PC-3 (cell line): Measurements from ENCODE around the gene ARHGEF7. TPM values are rescaled to one million over a fixed set of nuclear protein-coding genes. Genes with fewer than 3 reads are reported as not detected.

Experiments
- ATAC-seq: fragments of 200-7000 bp; cut with Tn5 transposase; 2 replicates; pipeline ENCODE4 v1.9.1; 2020; ENCODE audit warnings: mild to moderate bottlenecking, moderate library complexity
- BruUV-seq: library from RNA; stranded (reverse); fragments of 400-500 nt; replicated peaks from 2 replicates; lab custom pipeline; 2021; lab: Mats Ljungman, UMichigan
- CTCF ChIA-PET: fragments of 300-600 bp; sonication (Branson Sonifier 250); formaldehyde crosslinking; loops from one replicate; lab custom pipeline; 2022; ENCODE audit warnings: antibody characterized with exemption; lab: Charles Lee
- POLR2A ChIA-PET: fragments of 300-600 bp; sonication (Branson Sonifier 250); formaldehyde crosslinking; loops from one replicate; lab custom pipeline; 2022; ENCODE audit warnings: antibody characterized with exemption; ENCODE audit not compliant: unreplicated experiment; lab: Charles Lee
- DNase-seq: peaks from one replicate; pipeline ENCODE4 v3.0.0-alpha.2; 2015
- H2AFZ ChIP-seq: fragments of 300-600 bp; sonication (generic); 2 replicates; pipeline ENCODE4 v1.6.0; 2016; ENCODE audit warnings: antibody characterized with exemption, low read length
- H3F3A ChIP-seq: fragments of 300-600 bp; sonication (generic); one replicate; pipeline ENCODE4 v1.6.0; 2017; ENCODE audit warnings: antibody characterized with exemption, low read length, control low read depth, mild to moderate bottlenecking; ENCODE audit not compliant: unreplicated experiment
- H3K27ac ChIP-seq: fragments of 300-600 bp; sonication (generic); 2 replicates; pipeline ENCODE4 v1.5.1; 2016; ENCODE audit warnings: mild to moderate bottlenecking, low read length
- H3K27me3 ChIP-seq: fragments of 300-600 bp; sonication (generic); 2 replicates; pipeline ENCODE4 v1.6.1; 2016; ENCODE audit warnings: low read length, mixed read lengths
- H3K36me3 ChIP-seq: fragments of 300-600 bp; sonication (generic); 2 replicates; pipeline ENCODE4 v1.6.1; 2016; ENCODE audit warnings: low read depth, mixed run types, low read length, mixed read lengths
- H3K4me1 ChIP-seq: fragments of 300-600 bp; sonication (generic); 2 replicates; pipeline ENCODE4 v1.5.1; 2016; ENCODE audit warnings: low read length; ENCODE audit not compliant: insufficient read depth
- H3K4me2 ChIP-seq: fragments of 300-600 bp; sonication (generic); 2 replicates; pipeline ENCODE4 v1.6.0; 2016; ENCODE audit warnings: low read length
- H3K4me3 ChIP-seq: fragments of 300-600 bp; sonication (generic); 2 replicates; pipeline ENCODE4 v1.5.1; 2016; ENCODE audit warnings: mild to moderate bottlenecking, low read length, mixed read lengths
- H3K79me2 ChIP-seq: fragments of 300-600 bp; sonication (generic); 2 replicates; pipeline ENCODE4 v1.6.1; 2017; ENCODE audit warnings: low read length, mixed read lengths
- H3K9ac ChIP-seq: fragments of 300-600 bp; sonication (generic); 2 replicates; pipeline ENCODE4 v1.6.0; 2016; ENCODE audit warnings: mild to moderate bottlenecking, low read length
- H3K9me2 ChIP-seq: fragments of 300-600 bp; sonication (generic); replicated peaks from 2 replicates; pipeline ENCODE4 v1.6.1; 2016; ENCODE audit warnings: mixed run types, low read length, mixed read lengths
- H3K9me3 ChIP-seq: fragments of 300-600 bp; sonication (generic); 2 replicates; pipeline ENCODE4 v1.6.1; 2016; ENCODE audit warnings: low read length, mixed read lengths
- H4K20me1 ChIP-seq: fragments of 300-600 bp; sonication (generic); 2 replicates; pipeline ENCODE4 v1.6.1; 2016; ENCODE audit warnings: low read length, mixed read lengths
- EZH2 ChIP-seq: fragments of 300-600 bp; sonication (generic); IDR thresholded peaks from one replicate; pipeline ENCODE4 v1.6.1; 2017; ENCODE audit warnings: antibody characterized with exemption, mild to moderate bottlenecking, low read length; ENCODE audit not compliant: unreplicated experiment
- EZH2phosphoT487 ChIP-seq: fragments of 300-600 bp; sonication (generic); IDR thresholded peaks from 2 replicates; pipeline ENCODE4 v1.6.1; 2018; ENCODE audit warnings: mild to moderate bottlenecking, antibody characterized with exemption, low read length, borderline replicate concordance
- intact Hi-C: fragments of 100-400 bp; cut with micrococcal nuclease; formaldehyde crosslinking; loops from 2 replicates; pipeline ENCODE4 v1.9.0; 2023
- total RNA-seq: library from RNA; depleted of rRNA; stranded (reverse); fragments of >200 nt; gene quantifications from 2 replicates; pipeline ENCODE4 v1.2.3, GENCODE V29; 2014
- TF ChIP-seq, protein P1 (sequence below): fragments of 300-600 bp; sonication (generic); conservative IDR thresholded peaks from 2 replicates; pipeline ENCODE4 v1.5.1; 2017; ENCODE audit warnings: antibody characterized with exemption, low read depth, mild to moderate bottlenecking, low read length

Gene ARHGEF7
- total RNA-seq, 1 experiment from 2014 or later, result 14.7 TPM

DNA sequence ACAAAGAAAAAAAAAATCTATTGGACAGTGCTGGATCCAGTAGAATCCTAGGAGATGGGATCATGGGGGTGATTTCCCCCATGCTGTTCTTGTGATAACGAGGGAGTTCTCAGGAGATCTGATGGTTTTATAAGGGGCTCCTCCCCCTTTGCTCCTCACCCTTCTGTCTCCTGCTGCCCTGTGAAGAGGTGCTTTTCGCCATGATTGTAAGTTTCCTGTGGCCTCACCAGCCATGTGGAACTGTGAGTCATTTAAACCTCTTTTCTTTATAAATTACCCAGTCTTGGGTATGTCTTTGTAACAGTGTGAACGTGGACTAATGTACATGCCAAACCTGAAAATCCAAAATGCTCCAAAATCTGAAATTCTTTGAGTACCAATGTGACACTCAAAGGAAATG, 45.5 kb downstream of the ARHGEF7 start:
- Histone ChIP-seq H3K9me3 (no peaks in the 10 kb centered on the region), H3K9me2 (no peaks in the 10 kb centered on the region), H3F3A (no peaks in the 10 kb centered on the region), H3K27ac (no peak overlapping the region), H4K20me1 (peaks cover 3% of the 10 kb centered on the region; the same call in 1 of the 2 replicates), H3K36me3 (peaks cover 7% of the 10 kb centered on the region), H3K27me3 (no peaks in the 10 kb centered on the region), H3K4me1 (peaks cover 5% of the 10 kb centered on the region; the same call in 1 of the 2 replicates), H3K9ac (no peak overlapping the region), H3K4me2 (no peak overlapping the region), H2AFZ (no peak overlapping the region), H3K79me2 (peaks cover 90% of the 10 kb centered on the region), H3K4me3 (no peak overlapping the region)
- DNase-seq, result no peak
- intact Hi-C loops, result no loop called here
- CTCF ChIA-PET, result no interaction called here
- POLR2A ChIA-PET, result no interaction called here
- BruUV-seq, result no TSS peak
- TF ChIP-seq, protein P1, sequence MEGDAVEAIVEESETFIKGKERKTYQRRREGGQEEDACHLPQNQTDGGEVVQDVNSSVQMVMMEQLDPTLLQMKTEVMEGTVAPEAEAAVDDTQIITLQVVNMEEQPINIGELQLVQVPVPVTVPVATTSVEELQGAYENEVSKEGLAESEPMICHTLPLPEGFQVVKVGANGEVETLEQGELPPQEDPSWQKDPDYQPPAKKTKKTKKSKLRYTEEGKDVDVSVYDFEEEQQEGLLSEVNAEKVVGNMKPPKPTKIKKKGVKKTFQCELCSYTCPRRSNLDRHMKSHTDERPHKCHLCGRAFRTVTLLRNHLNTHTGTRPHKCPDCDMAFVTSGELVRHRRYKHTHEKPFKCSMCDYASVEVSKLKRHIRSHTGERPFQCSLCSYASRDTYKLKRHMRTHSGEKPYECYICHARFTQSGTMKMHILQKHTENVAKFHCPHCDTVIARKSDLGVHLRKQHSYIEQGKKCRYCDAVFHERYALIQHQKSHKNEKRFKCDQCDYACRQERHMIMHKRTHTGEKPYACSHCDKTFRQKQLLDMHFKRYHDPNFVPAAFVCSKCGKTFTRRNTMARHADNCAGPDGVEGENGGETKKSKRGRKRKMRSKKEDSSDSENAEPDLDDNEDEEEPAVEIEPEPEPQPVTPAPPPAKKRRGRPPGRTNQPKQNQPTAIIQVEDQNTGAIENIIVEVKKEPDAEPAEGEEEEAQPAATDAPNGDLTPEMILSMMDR, result no peak
- no peak for TF ChIP-seq EZH2phosphoT487
- TF ChIP-seq EZH2, result no peak
- ATAC-seq, result no peak

DNA sequence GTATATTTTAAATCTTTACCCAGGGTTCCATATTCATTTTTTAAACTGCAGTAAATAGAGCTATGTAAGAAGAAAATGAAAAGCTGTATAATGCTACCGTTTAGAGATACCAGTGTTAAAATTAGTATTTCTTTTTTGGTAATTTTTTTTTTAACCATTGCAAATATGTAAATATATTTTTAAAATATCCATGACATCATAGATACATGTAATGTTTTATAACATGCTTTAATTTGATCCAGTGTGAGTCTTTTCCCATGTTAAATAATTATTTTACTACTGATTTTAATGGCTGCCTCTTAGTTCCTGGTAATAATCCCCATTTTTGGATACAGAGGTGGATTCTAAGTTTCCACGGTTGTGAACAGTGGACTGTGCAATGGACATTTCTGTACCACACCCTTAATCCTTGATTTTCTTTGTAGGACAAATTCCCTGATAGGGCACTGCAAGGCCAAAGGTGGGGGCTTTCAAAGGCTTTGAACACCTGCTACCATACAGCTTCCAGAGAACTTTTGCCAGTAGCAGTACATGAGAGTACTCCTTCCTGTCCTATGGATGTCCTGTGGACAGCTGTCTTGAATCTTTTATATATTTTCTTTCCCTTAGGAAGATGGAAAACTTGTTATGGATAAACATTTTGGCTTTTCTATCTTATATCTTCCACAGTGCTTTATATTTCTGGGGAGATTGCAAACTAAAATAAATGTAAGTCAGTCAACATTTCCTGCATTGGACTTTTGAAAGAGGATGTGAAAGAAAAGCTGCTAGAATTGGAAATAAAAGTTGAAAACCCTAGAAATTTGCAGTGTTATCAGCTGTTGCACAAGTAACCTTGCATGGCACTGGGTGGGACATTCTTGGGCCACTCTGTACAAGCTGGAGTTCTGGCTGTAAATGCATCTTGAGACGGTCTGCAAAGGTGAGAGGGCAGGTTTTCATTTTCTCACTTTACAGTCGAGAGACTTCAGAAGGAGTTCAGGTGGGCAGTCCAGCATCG, 46.8 kb downstream of the ARHGEF7 start:
- no peak for ATAC-seq
- peaks cover 7% of the 10 kb centered on the region for H3K36me3 ChIP-seq
- no peak overlapping the region for H2AFZ ChIP-seq
- H3K79me2 ChIP-seq, result peaks cover 90% of the 10 kb centered on the region
- TF ChIP-seq EZH2, result no peak
- TF ChIP-seq, protein P1, result no peak
- no peak for TF ChIP-seq EZH2phosphoT487
- H3K27me3 ChIP-seq, result no peaks in the 10 kb centered on the region
- ChIA-PET POLR2A (interaction anchor here (0.6 kb wide), 1 partner anchor 35 kb away, joined by 3 read pairs; no protein-coding TSS in a partner anchor), CTCF (no interaction called here)
- no TSS peak for BruUV-seq
- no peak overlapping the region for H3K4me3 ChIP-seq
- H3F3A ChIP-seq, result no peaks in the 10 kb centered on the region
- no peak overlapping the region for H3K9ac ChIP-seq
- H3K9me2 ChIP-seq, result no peaks in the 10 kb centered on the region
- H3K4me1 ChIP-seq, result no peaks in the 10 kb centered on the region
- H3K27ac ChIP-seq, result no peak overlapping the region
- H3K9me3 ChIP-seq, result no peaks in the 10 kb centered on the region
- intact Hi-C loops, result no loop called here
- no peak for DNase-seq
- H4K20me1 ChIP-seq, result peaks cover 3% of the 10 kb centered on the region; the same call in 1 of the 2 replicates
- no peak overlapping the region for H3K4me2 ChIP-seq
